VCaP (cell line): ENCODE results near the gene ZNF217.
"Not testable (repeated sequence)": the region's sequence is repeated elsewhere in the genome, so short reads cannot be mapped to it uniquely, and the experiment has no call there.

Source experiments
- H3K27ac ChIP-seq: fragments of 450-650 bp; 2 replicates; pipeline ENCODE4 v1.5.1; 2017
- TF ChIP-seq, protein P1 (sequence below): fragments of 450-650 bp; conservative IDR thresholded peaks from 2 replicates; pipeline ENCODE4 v1.5.1; 2017; ENCODE audit warnings: mild to moderate bottlenecking, moderate library complexity

The ZNF217 gene

DNA sequence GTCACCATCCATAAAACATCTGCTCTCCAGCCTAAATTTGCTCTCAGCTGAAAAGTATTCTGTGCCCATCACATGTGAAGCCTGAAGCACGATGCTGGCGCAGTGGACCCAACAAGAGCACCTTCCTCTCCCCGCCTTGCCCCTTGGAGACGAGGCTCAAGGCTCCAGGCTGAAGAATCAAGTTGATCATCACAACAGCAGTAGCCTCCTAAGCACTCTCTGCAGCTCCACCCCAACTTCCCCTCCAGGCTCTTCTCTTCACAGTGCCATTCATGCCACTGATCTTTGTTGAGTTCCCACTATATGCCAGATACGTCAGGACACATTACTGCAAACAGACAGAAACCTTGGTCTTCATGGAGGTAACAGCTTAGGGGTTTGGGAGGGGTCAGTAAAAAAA lies 41.6 kb upstream of the ZNF217 start:
- TF ChIP-seq, protein P1, sequence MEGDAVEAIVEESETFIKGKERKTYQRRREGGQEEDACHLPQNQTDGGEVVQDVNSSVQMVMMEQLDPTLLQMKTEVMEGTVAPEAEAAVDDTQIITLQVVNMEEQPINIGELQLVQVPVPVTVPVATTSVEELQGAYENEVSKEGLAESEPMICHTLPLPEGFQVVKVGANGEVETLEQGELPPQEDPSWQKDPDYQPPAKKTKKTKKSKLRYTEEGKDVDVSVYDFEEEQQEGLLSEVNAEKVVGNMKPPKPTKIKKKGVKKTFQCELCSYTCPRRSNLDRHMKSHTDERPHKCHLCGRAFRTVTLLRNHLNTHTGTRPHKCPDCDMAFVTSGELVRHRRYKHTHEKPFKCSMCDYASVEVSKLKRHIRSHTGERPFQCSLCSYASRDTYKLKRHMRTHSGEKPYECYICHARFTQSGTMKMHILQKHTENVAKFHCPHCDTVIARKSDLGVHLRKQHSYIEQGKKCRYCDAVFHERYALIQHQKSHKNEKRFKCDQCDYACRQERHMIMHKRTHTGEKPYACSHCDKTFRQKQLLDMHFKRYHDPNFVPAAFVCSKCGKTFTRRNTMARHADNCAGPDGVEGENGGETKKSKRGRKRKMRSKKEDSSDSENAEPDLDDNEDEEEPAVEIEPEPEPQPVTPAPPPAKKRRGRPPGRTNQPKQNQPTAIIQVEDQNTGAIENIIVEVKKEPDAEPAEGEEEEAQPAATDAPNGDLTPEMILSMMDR, result no peak
- H3K27ac ChIP-seq, result no peak overlapping the region

DNA sequence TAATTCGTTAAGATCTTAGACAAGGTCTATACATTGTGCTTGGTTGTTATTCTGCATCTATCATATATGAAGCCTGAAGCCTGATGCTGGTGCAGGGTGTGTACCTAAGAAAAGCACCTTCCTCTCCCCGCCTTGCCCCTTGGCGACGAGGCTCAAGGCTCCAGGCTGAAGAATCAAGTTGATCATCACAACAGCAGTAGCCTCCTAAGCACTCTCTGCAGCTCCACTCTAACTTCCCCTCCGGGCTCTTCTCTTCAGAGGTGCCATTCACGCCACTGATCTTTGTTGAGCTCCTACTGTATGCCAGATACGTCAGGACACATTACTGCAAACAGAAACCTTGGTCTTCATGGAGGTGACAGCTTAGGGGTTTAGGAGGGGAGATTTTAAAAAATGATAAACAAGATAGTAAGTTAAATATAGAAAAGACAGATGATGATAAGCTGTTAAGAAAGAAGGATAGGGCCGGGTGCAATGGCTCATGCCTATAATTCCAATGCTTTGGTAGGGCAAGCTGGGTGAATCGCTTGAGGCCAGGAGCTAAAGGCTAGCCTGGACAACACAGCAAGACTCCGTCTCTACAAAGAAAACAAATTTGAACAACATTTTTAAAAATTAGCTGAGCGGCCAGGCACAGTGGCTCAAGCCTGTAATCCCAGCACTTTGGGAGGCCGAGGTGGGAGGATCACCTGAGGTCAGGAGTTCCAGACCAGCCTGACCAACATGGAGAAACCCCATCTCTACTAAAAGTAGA lies 38.4 kb upstream of the ZNF217 start:
- TF ChIP-seq, protein P1, result no peak
- no peak overlapping the region for H3K27ac ChIP-seq

DNA sequence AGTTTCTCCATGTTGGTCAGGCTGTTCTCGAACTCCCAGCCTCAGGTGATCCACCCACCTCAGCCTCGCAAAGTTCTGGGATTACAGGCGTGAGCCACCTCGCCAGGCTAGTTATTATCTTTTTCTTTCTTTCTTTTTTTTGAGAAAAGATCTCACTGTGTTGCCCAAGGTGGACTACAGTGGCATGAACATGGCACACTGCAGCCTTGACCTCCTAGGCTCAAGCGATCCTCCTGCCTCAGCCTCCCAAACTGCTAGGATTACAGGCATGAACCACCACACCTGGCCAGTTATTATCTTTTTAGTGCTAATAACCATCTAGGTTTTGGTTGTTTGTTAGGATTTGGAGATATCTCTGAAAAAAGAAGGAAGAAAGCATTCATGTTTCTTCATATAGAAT lies 35.8 kb upstream of the ZNF217 start:
- TF ChIP-seq, protein P1, result no peak
- H3K27ac ChIP-seq, result peak overlapping the region; percentile 21; the same call in 1 of the 2 replicates

DNA sequence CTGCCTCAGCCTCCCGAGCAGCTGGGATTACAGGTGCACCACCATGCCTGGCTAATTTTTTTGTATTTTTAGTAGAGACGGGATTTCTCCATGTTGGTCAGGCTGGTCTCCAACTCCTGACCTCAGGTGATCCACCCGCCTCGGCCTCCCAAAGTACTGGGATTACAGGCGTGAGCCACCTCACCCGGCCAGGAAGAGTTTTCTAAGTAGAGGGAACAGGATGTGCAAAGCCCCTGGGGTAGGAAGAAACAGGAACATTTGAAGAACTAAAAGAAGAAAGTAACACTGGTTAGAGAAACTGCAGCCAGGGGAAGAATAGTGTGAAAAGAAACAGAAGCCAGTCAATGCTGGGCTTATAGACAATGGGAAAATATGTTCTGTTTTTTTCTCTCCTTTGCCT lies 35.1 kb upstream of the ZNF217 start:
- peak overlapping the region; percentile 21; the same call in 1 of the 2 replicates for H3K27ac ChIP-seq

DNA sequence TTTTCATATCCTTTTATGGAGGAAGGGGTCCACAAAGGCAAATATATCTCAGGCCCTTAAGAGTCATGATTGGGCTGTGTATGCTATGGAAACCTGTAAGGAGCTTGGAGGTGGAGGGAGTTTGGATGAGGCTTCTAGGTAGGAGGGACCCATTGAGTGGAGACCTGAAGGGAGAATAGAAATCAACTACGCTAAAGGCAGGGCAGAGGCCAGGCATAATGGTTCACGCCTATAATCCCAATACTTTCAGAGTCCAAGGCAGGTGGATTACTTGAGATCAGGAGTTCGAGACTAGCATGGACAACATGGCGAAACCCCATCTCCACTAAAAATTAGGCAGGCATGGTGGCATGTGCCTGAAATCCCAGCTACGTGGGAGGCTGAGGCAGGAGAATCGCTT lies 34.4 kb upstream of the ZNF217 start:
- TF ChIP-seq, protein P1, result no peak
- no peak overlapping the region for H3K27ac ChIP-seq

DNA sequence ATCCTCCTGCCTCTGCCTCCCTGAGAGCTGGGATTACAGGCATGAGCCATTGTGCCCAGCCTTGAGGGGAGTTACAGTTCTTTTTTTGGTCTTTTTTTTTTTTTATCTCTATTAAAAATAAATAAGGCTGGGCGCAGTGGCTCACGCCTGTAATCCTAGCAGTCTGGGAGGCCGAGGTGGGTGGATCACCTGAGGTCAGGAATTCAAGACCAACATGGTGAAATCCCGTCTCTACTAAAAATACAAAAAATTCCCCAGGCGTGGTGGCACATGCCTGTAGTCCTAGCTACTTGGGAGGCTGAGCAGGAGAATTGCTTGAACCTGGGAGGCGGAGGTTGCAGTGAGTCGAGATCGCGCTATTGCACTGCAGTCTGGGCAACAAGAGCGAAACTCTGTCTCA lies 33.4 kb upstream of the ZNF217 start:
- not testable (repeated sequence) for H3K27ac ChIP-seq

DNA sequence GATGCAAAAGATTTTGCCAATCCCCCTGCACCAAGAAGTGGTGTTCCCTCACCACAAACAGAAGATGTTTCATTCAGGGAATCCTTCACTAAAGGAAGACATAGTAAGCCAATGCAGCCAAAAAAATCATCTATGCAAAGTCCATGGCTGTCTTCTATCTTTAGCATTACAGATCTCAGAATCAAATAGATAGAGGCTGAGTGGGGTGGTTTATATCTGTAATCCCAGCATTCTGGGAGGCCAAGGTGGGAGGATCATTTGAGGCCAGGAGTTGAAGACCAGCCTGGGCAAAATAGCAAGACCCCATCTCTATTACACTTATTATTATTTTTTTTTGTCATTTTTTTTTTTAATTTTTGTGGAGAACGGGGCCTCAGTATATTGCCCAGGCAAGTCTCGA lies 32.9 kb upstream of the ZNF217 start:
- TF ChIP-seq, protein P1, result no peak
- no peak overlapping the region for H3K27ac ChIP-seq

DNA sequence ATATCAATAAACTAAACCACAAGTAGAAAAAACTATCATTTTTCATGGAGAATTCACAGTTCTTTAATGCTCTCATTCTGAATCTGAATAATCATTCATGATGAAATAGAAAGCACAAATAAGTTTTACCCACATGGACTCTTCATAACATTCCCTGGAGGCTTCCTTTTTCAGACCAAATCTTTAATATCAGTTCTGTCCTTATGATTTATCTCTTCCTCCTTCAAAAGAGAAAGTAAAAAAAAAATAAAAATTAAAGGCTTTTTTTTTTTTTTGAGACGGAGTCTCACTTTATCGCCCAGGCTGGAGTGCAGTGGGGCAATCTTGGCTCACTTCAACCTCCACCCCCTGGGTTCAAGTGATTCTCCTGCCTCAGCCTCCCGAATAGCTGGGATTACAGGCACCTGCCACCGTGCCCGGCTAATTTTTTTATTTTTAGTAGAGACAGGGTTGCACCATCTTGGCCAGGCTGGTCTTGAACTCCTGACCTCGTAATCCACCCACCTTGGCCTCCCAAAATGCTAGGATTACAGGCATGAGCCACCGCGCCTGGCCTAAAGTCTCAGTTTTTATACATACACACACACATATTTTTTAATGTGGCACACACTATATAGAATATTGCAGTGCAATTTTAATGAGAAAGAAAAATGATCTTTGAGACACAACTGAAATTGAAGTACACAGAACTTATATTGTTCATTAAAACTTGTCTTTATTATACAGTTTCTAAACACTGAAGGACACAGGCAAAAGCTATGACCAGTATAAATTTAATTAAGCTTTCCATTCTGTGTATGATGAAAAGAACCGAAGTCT lies 31.9 kb upstream of the ZNF217 start:
- peak overlapping the region; percentile 94 for H3K27ac ChIP-seq
- TF ChIP-seq, protein P1, result no peak

DNA sequence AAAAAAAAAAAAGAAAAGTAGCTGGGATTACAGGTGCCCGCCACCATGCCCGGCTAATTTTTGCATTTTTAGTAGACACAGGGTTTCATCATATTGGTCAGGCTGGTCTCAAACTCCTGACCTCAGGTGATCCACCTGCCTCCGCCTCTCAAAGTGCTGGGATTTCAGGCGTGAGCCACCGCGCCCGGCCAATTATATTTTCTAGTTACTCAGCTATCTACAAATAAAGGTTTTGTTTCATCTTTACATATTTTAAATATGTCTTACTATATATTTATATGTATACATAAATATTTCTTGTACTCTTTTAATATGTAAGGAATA lies 31.2 kb upstream of the ZNF217 start:
- H3K27ac ChIP-seq, result peak overlapping the region; percentile 94
